Activated T-cell treated with anti-CD3 and anti-CD28 coated beads, Interleukin-2, amount 50 U/mL, for 24 hours (primary cell): ENCODE results near the gene TRIM75.
"Not testable (repeated sequence)": the region's sequence is repeated elsewhere in the genome, so short reads cannot be mapped to it uniquely, and the experiment has no call there.

Experiments
- DNase-seq: peaks from one replicate; pipeline ENCODE4 v3.0.0-alpha.2; 2020
- H3K27ac Mint-ChIP-seq: 2 replicates; pipeline ENCODE4 v1.8.0; 2020; ENCODE audit warnings: mild to moderate bottlenecking, mixed read lengths
- H3K27me3 Mint-ChIP-seq: 2 replicates; pipeline ENCODE4 v1.8.0; 2020; ENCODE audit warnings: mixed read lengths
- H3K36me3 Mint-ChIP-seq: 2 replicates; pipeline ENCODE4 v1.8.0; 2020; ENCODE audit warnings: low read depth, mixed read lengths
- H3K4me1 Mint-ChIP-seq: 2 replicates; pipeline ENCODE4 v1.8.0; 2020; ENCODE audit warnings: low read depth, mixed read lengths
- H3K4me3 Mint-ChIP-seq: 2 replicates; pipeline ENCODE4 v1.8.0; 2020; ENCODE audit warnings: mild to moderate bottlenecking, moderate library complexity, mixed read lengths
- H3K9me3 Mint-ChIP-seq: 2 replicates; pipeline ENCODE4 v1.8.0; 2020; ENCODE audit warnings: mixed read lengths

Gene TRIM75

GRCh38 chr4:165048170-165048569, 5.5 kb upstream of the TRIM75 start:
- no peaks in the 10 kb centered on the region for H3K9me3 Mint-ChIP-seq
- H3K4me3 Mint-ChIP-seq: no peak overlapping the region
- peaks cover 5% of the 10 kb centered on the region for H3K27me3 Mint-ChIP-seq
- H3K27ac Mint-ChIP-seq: no peak overlapping the region
- no peaks in the 10 kb centered on the region for H3K4me1 Mint-ChIP-seq
- DNase-seq: no peak
- no peaks in the 10 kb centered on the region for H3K36me3 Mint-ChIP-seq

- Mint-ChIP-seq H3K4me3 (no peak overlapping the region), H3K36me3 (no peaks in the 10 kb centered on the region), H3K27me3 (no peaks in the 10 kb centered on the region), H3K9me3 (no peaks in the 10 kb centered on the region), H3K27ac (no peak overlapping the region), H3K4me1 (no peaks in the 10 kb centered on the region)
- no peak for DNase-seq
These were observed 1.0 kb upstream of the TRIM75 start for GRCh38 chr4:165052627-165053026.

- no peak overlapping the region for H3K27ac Mint-ChIP-seq
- H3K36me3 Mint-ChIP-seq: no peaks in the 10 kb centered on the region
- DNase-seq: no peak
- no peaks in the 10 kb centered on the region for H3K27me3 Mint-ChIP-seq
- no peaks in the 10 kb centered on the region for H3K4me1 Mint-ChIP-seq
- H3K9me3 Mint-ChIP-seq: no peaks in the 10 kb centered on the region
- H3K4me3 Mint-ChIP-seq: no peak overlapping the region
These were observed 1.9 kb downstream of the TRIM75 start for GRCh38 chr4:165055601-165056000.

GRCh38 chr4:165058666-165059065, 5.0 kb downstream of the TRIM75 start:
- no peak overlapping the region for H3K4me3 Mint-ChIP-seq
- no peaks in the 10 kb centered on the region for H3K36me3 Mint-ChIP-seq
- no peaks in the 10 kb centered on the region for H3K4me1 Mint-ChIP-seq
- DNase-seq: no peak
- H3K9me3 Mint-ChIP-seq: no peaks in the 10 kb centered on the region
- no peaks in the 10 kb centered on the region for H3K27me3 Mint-ChIP-seq
- no peak overlapping the region for H3K27ac Mint-ChIP-seq

- Mint-ChIP-seq H3K27me3 (no peaks in the 10 kb centered on the region), H3K9me3 (no peaks in the 10 kb centered on the region), H3K27ac (no peak overlapping the region), H3K4me1 (no peaks in the 10 kb centered on the region), H3K36me3 (no peaks in the 10 kb centered on the region), H3K4me3 (no peak overlapping the region)
- no peak for DNase-seq
These were observed 5.7 kb downstream of the TRIM75 start for GRCh38 chr4:165059386-165059785.

GRCh38 chr4:165060938-165061337, 7.3 kb downstream of the TRIM75 start:
- no peak overlapping the region for H3K4me3 Mint-ChIP-seq
- no peaks in the 10 kb centered on the region for H3K27me3 Mint-ChIP-seq
- no peak for DNase-seq
- H3K27ac Mint-ChIP-seq: no peak overlapping the region
- H3K9me3 Mint-ChIP-seq: no peaks in the 10 kb centered on the region
- no peaks in the 10 kb centered on the region for H3K4me1 Mint-ChIP-seq
- H3K36me3 Mint-ChIP-seq: no peaks in the 10 kb centered on the region

GRCh38 chr4:165070560-165070959, 16.9 kb downstream of the TRIM75 start:
- Mint-ChIP-seq H3K36me3 (peaks cover 6% of the 10 kb centered on the region), H3K27me3 (no peaks in the 10 kb centered on the region), H3K4me3 (no peak overlapping the region), H3K9me3 (no peaks in the 10 kb centered on the region), H3K4me1 (no peaks in the 10 kb centered on the region), H3K27ac (no peak overlapping the region)
- no peak for DNase-seq

GRCh38 chr4:165073346-165073745, 19.7 kb downstream of the TRIM75 start:
- DNase-seq, H3K4me3 Mint-ChIP-seq, H3K27ac Mint-ChIP-seq, H3K9me3 Mint-ChIP-seq, H3K27me3 Mint-ChIP-seq, H3K4me1 Mint-ChIP-seq: not testable (repeated sequence)
- peaks cover 32% of the 10 kb centered on the region for H3K36me3 Mint-ChIP-seq

- H3K27ac Mint-ChIP-seq: no peak overlapping the region
These were observed 23.4 kb downstream of the TRIM75 start for GRCh38 chr4:165077034-165077578.

GRCh38 chr4:165079476-165079875, 25.8 kb downstream of the TRIM75 start:
- no peaks in the 10 kb centered on the region for H3K27me3 Mint-ChIP-seq
- H3K27ac Mint-ChIP-seq: no peak overlapping the region
- DNase-seq: no peak
- no peaks in the 10 kb centered on the region for H3K9me3 Mint-ChIP-seq
- no peak overlapping the region for H3K4me3 Mint-ChIP-seq
- no peaks in the 10 kb centered on the region for H3K4me1 Mint-ChIP-seq
- H3K36me3 Mint-ChIP-seq: peaks cover 59% of the 10 kb centered on the region

More at GRCh38 chr4:165077034-165077578, 23.4 kb downstream of the TRIM75 start:
- Mint-ChIP-seq H3K4me1 (no peaks in the 10 kb centered on the region), H3K27me3 (no peaks in the 10 kb centered on the region), H3K4me3 (no peak overlapping the region), H3K36me3 (peaks cover 56% of the 10 kb centered on the region), H3K9me3 (no peaks in the 10 kb centered on the region)
- no peak for DNase-seq

- H3K27me3 Mint-ChIP-seq, H3K27ac Mint-ChIP-seq, DNase-seq, H3K4me3 Mint-ChIP-seq, H3K4me1 Mint-ChIP-seq, H3K9me3 Mint-ChIP-seq: not testable (repeated sequence)
- H3K36me3 Mint-ChIP-seq: peaks cover 71% of the 10 kb centered on the region
These were observed 31.1 kb downstream of the TRIM75 start for GRCh38 chr4:165084787-165085186.

- no peak for DNase-seq
- Mint-ChIP-seq H3K4me1 (no peaks in the 10 kb centered on the region), H3K4me3 (no peak overlapping the region), H3K9me3 (no peaks in the 10 kb centered on the region), H3K27me3 (no peaks in the 10 kb centered on the region), H3K36me3 (peaks cover 67% of the 10 kb centered on the region), H3K27ac (no peak overlapping the region)
These were observed 32.3 kb downstream of the TRIM75 start for GRCh38 chr4:165085946-165086345.

GRCh38 chr4:165088366-165088765, 34.7 kb downstream of the TRIM75 start:
- Mint-ChIP-seq H3K9me3 (no peaks in the 10 kb centered on the region), H3K36me3 (peaks cover 82% of the 10 kb centered on the region), H3K4me3 (no peak overlapping the region), H3K4me1 (no peaks in the 10 kb centered on the region), H3K27ac (no peak overlapping the region), H3K27me3 (no peaks in the 10 kb centered on the region)
- no peak for DNase-seq

GRCh38 chr4:165092187-165092586, 38.5 kb downstream of the TRIM75 start:
- DNase-seq, H3K4me1 Mint-ChIP-seq, H3K27me3 Mint-ChIP-seq, H3K4me3 Mint-ChIP-seq, H3K27ac Mint-ChIP-seq, H3K9me3 Mint-ChIP-seq: not testable (repeated sequence)
- peaks cover 72% of the 10 kb centered on the region for H3K36me3 Mint-ChIP-seq

GRCh38 chr4:165094873-165095272, 41.2 kb downstream of the TRIM75 start:
- H3K27me3 Mint-ChIP-seq: no peaks in the 10 kb centered on the region
- H3K4me3 Mint-ChIP-seq: no peak overlapping the region
- H3K36me3 Mint-ChIP-seq: peaks cover 60% of the 10 kb centered on the region
- no peaks in the 10 kb centered on the region for H3K9me3 Mint-ChIP-seq
- no peaks in the 10 kb centered on the region for H3K4me1 Mint-ChIP-seq
- no peak overlapping the region for H3K27ac Mint-ChIP-seq
- no peak for DNase-seq

- peaks cover 62% of the 10 kb centered on the region for H3K36me3 Mint-ChIP-seq
- H3K4me3 Mint-ChIP-seq: no peak overlapping the region
- DNase-seq: no peak
- H3K27ac Mint-ChIP-seq: no peak overlapping the region
- no peaks in the 10 kb centered on the region for H3K4me1 Mint-ChIP-seq
- no peaks in the 10 kb centered on the region for H3K9me3 Mint-ChIP-seq
- no peaks in the 10 kb centered on the region for H3K27me3 Mint-ChIP-seq
These were observed 41.6 kb downstream of the TRIM75 start for GRCh38 chr4:165095291-165095690.
